Prostate gland (tissue), 2 donors: ENCODE results near the gene CD302.

Experiments
- CTCF ChIP-seq, 4 experiments: fragments of 200-600 bp in 2 of 4; fragments of 450-650 bp in 2 of 4; sonication (generic) in 2 of 4; IDR thresholded peaks; 1 replicate in 3 of 4; 2 replicates in 1 of 4; pipeline ENCODE4 v1.5.1; 2016 to 2019; ENCODE audit warnings: antibody characterized with exemption in 4 of 4, mild to moderate bottlenecking in 2 of 4, moderate library complexity in 2 of 4
- POLR2A ChIP-seq: fragments of 450-650 bp; IDR thresholded peaks from one replicate; pipeline ENCODE4 v1.6.1; 2016; ENCODE audit warnings: antibody characterized with exemption, mild to moderate bottlenecking
- POLR2AphosphoS5 ChIP-seq: sonication (generic); formaldehyde crosslinking; IDR thresholded peaks from one replicate; pipeline ENCODE4 v1.6.1; 2017; ENCODE audit warnings: antibody characterized with exemption

GRCh38 chr2:159788253-159788652, 9.8 kb downstream of the CD302 start:
- TF ChIP-seq POLR2AphosphoS5 (peak; percentile 44), CTCF (IDR thresholded peaks at IDR 0.05) (no peak), POLR2A (no peak)
